Activated T-cell treated with anti-CD3 and anti-CD28 coated beads, Interleukin-2, amount 50 U/mL, for 48 hours (primary cell): ENCODE data around the gene SLC28A3.
"Not testable (repeated sequence)": the region's sequence is repeated elsewhere in the genome, so short reads cannot be mapped to it uniquely, and the experiment has no call there.

Experiments used
- DNase-seq, 2 experiments: peaks; one replicate each; pipeline ENCODE4 v3.0.0-alpha.2; 2020

The SLC28A3 gene, protein sequence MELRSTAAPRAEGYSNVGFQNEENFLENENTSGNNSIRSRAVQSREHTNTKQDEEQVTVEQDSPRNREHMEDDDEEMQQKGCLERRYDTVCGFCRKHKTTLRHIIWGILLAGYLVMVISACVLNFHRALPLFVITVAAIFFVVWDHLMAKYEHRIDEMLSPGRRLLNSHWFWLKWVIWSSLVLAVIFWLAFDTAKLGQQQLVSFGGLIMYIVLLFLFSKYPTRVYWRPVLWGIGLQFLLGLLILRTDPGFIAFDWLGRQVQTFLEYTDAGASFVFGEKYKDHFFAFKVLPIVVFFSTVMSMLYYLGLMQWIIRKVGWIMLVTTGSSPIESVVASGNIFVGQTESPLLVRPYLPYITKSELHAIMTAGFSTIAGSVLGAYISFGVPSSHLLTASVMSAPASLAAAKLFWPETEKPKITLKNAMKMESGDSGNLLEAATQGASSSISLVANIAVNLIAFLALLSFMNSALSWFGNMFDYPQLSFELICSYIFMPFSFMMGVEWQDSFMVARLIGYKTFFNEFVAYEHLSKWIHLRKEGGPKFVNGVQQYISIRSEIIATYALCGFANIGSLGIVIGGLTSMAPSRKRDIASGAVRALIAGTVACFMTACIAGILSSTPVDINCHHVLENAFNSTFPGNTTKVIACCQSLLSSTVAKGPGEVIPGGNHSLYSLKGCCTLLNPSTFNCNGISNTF

DNA sequence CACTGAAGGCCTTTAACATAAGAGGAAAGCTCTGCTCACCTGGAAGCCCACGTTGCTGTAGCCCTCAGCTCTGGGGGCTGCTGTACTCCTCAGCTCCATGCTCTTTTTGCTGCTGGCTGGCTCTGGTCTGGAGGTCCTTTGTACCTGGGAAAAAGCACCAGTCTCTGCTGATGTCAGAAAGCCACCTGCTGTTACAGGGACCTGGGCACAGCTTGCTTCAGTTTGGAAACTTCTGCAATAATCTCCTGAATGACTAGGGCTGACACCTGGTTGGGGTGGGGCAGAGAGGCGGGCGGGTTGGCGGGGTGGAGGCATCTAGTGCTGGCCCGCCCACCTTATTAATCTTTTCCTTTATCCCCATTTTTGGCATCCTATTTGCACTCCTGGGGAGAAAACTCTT, at the start of gene SLC28A3:
SLC28A3 (minus strand) TSS at position 224 of the 400 bp plus-strand sequence; CDS start at position 99, 125 bp downstream.
- no peak for DNase-seq

DNA sequence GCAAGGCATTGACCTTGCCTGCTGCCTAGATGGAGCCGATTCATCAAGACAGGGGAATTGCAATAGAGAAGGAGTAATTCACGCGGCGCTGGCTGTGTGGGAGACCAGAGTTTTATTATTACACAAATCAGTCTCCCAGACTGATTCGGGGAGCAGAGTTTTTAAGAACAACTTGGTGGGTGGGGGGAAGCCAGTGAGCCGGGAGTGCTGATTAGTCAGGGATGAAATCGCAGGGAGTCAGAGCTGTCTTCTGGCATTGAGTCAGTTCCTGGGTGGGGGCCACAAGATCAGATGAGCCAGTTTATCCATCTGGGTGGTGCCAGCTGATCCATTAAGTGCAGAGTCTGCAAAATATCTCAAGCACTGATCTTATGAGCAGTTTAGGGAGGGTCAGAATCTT, 49.7 kb upstream of the SLC28A3 start:
- DNase-seq, result peak; percentile 51 to 58

DNA sequence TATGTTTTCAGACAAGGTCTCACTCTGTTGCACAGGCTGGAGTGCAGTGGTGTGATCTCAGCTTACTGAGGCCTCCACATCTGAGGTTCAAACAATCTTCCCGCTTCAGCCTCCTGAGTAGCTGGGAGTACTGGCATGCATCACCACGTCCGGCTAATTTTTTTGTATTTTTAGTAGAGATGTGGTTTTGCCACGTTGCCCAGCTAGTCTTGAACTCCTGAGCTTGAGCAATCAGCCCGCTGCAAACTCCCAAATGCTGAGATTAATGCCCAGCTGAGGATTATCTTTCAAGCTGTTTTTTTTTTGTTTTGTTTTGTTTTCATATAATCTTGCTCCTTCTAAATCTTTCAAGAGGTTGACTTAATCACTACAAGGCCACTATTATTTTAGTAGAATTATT, 47.3 kb upstream of the SLC28A3 start:
- no peak for DNase-seq

DNA sequence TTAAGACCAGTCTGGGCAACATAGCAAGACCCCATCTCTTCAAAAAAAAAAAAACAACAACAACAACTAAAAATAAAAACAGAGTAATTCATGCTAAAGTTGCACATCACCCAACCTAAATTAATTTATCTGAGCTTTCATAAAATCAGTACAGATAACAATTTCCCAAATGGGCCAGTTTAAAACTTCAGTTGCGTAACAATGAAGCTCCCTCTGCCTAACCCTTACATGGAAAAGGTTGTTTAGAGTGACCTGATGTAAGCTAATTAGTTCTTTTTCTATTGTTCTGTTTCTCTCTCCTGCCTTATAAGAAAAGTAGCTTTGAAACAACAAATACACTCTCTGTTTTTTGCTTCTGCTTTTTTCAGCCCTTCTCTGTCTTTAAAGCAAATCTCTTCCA, 46.2 kb upstream of the SLC28A3 start:
- no peak for DNase-seq

DNA sequence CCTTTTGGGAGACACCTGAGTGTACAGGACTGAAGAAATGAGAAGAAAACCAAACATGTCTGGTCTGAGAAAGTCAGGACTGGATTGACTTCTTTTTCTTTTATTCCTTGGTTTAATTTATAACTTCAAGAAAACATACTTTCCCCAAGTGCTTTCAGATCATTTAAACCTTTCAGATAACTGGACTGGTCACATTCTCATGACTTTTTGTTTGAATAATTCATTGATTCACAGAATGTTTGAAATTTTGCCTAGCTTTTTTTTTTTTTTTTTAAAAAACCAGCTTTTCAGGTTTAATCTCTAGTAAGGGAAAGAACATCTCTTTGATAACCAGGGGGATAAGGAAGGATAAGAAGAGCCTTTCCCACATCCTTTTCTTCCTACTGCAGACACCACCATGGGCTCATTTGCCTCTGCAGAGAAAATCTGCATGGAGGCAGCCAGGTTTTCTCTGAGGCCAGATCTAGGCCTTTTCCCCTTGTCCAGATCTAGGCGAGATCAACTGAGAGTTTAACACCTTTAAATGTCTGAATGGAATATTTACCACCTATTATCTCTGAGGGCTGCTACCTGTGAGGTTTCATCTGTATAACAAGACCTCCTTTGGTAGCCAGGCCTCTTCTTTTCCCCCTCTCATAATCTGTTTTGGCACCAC, 45.0 kb upstream of the SLC28A3 start:
- DNase-seq, result no peak

DNA sequence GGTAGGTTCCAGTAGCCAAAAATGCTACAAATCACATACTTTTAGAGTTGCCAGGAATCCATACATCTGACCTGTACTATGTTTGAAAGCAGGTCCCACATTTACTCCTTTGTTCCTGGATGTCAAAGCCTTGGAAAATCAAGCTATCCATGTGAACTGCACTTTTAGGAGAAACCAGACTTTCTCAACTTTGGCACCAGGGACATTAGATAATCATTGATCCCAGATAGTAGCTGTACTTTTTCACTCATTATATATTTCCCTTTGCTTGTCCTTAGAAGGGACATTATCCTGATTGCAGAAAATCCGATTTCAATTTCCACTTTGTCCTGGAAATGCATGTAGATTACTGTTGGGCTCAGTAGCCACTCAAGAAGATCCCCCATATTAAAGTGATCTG, 44.1 kb upstream of the SLC28A3 start:
- DNase-seq, result no peak

DNA sequence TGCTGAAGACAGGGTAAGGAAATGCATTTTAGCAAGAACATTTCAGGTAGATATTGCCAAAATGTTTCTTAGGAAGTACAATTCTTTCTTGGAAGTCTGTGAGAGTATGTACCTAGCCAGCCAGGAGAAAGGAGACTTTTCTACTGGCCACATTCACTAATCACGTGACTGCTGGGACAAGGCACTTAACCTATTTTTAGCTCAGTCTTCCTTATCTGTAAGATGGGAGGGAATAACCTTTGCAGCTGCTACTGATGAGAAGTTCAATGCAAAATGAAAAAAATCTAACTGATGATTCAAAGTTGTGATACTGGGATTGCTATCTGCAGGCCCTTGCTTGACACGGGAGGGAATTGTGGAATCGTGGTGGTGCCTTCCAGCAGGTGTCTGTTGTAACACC, 42.6 kb upstream of the SLC28A3 start:
- no peak for DNase-seq

DNA sequence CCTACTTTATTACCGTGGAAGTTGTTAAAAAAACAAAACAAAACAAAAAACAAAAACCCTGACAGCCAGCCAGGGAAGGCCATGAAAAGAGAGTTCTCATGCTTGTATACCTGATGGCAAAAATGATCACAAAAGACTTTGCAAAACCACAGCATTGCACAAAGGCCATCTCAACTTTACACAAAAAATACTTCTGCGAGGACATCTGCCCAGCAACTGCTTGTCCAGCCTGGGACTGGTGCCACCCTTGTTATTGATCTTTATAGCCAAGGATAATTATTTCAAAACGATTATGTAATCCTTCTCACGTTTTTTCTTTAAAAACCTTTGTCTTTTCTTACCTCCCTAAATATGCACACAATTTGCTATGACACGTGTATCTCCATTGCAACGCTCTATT, 42.2 kb upstream of the SLC28A3 start:
- no peak for DNase-seq

DNA sequence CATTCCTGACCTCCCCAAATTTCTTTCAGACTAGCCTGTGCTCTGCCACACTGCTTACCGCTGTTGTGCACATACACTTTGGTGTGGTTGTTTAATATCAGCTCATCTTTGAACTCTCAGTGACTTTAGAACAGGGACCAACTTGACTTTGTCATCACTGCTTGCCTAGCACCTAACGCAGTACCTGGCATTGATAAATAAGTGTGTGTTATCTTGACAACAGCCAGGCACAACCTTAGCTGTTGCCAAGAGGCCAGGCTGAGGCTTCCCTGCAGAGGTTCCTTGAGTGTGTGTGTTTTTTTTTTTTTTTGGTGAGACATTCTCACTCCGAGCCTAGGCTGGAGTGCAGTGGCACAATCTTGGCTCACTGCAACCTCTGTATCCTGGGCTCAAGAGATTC, 41.0 kb upstream of the SLC28A3 start:
- no peak for DNase-seq

DNA sequence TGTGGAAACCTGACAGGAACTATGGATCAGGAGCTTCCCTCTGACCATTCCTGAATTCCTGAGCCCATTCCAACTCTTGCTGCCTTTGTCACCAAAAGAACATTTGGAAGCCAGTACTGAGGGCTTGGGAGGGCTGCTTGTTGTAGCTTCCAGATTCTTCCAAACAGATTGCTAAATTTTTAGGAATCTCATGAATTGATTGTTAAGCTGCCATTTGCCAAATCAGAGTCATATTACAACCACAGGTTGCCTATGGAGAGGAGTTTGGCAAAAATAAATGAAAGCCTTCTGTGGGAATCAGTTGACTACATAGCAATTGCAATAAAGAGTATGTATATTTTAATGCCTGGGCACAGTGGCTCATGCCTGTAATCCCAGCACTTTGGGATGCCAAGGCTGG, 39.2 kb upstream of the SLC28A3 start:
- DNase-seq, result no peak

DNA sequence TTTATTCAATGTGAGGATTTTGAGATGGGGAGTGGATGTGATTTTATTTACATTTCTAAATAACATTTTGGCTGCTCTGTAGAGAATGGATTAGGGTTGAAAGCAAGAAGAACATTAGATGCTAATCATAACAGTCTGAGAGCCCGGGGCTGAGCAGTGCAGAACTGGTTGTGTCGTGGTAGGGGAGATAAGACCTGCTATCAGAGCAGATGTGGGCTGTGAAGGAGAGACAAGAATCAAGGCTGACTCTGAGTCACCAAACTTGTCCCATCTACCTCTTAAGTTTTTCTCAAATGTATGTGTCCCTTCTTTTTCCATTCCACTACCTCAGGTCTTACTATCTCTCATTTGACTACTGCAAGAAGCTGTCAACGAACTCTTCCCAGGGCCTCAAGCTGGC, 35.4 kb upstream of the SLC28A3 start:
- no peak for DNase-seq

DNA sequence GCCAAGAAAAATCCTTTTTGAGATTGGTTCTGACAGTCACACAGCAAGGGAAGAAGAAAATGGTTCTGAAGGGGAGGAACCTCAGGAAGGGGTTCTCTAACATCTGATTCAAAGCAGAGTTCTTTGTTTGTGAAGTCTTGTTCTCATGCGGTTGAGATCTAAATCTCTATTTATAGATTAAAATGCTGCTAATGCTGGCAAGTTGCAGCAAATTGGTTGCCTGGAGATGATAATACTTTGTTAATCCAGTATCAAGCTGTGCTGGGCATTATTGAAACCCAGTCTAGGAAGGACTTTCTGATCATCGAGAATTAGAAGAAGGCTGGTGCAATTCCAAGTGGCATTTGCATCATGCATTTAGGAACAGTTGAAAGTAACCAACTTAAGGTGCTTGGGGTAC, 34.0 kb upstream of the SLC28A3 start:
- DNase-seq, result no peak

DNA sequence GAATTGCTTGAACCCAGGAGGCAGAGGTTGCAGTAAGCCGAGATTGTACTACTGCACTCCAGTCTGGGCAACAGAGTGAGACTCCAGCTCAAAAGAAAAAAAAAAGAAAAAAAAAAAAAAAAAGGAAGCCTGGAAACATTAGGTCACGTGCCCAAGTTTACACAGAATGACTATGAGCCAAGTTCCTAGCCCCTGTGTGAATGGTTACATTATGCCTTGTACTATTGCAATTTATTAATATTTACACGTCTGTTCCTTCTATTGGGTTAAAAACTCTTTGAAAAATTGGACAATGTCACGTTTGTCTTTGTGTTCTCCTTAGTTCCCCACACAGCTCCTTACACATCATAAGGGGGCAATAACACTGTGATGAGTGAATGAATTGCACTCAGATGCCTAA, 33.5 kb upstream of the SLC28A3 start:
- no peak for DNase-seq

DNA sequence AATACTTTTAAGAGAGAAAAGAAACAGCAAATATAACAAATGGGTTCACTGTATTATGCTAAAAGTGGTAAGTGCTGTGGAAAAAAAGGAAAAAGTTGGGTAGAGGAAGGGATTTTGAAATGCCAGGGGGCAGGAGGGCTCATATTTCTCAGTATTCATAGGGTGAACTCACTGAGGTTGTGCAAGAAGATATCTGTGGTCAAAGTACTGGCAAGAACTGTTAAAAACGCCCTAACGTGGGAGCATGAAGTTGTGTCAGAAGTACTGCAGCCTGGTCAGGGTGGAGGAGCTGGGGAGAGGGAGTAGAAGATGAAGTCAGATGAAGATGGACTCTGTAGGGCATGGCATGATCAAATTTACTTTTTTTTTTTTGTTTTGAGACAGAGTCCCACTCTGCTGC, 31.2 kb upstream of the SLC28A3 start:
- no peak for DNase-seq

DNA sequence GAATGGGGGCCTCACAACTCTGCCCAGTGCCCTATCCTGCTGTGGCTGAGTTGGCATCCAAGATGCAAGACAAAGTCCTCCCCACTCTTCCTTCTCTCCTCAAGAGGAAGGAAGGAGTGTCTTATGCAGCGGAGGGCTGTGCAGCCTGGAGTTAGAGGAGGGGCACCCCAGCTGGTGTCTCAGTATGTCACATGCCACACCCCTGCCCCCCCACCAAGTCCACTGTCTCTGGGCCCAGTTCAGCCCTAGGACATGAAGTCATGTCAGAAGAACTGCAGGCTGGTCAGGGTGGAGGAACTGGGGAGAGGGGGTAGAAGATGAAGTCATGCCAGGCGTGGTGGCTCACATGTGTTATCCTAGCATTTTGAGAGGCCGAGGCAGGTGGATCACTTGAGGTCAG, 28.0 kb upstream of the SLC28A3 start:
- no peak for DNase-seq

DNA sequence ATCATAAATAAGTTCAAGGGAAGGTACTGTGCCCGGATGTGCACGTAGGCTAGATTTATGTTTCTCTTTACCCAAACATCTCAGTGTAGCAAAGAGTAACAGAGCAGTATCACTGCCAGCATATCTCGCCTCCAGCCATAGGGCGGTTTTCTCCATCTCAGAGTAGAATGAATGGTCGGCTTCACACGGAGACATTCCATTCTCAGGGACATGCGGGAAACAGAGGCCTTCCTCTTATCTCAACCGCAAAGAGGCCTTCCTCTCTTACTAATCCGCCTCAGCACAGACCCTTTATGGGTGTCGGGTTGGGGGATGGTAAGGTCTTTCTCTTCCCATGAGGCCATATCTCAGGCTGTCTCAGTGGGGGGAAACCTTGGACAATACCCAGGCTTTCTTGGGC, 27.2 kb upstream of the SLC28A3 start:
- DNase-seq, result not testable (repeated sequence)

DNA sequence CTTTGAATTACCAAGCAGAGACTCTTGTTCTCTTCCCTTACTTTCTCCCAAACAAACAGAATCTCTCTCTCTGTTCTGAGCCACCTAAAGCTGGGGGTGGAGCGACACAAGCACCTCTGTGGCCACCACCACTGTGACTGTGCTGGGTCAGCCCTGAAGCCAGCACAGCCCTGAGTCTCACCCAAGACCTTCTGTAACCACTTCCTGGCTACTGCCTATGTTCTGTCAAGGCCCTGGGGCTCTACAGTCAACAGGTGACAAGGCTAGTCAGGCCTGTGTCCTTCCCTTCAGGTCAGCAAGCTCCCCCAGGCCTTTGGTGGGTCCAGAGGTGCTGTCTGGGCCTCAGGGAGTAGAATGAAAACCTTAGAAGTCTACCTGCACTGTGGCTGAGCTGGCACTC, 26.1 kb upstream of the SLC28A3 start:
- no peak for DNase-seq

DNA sequence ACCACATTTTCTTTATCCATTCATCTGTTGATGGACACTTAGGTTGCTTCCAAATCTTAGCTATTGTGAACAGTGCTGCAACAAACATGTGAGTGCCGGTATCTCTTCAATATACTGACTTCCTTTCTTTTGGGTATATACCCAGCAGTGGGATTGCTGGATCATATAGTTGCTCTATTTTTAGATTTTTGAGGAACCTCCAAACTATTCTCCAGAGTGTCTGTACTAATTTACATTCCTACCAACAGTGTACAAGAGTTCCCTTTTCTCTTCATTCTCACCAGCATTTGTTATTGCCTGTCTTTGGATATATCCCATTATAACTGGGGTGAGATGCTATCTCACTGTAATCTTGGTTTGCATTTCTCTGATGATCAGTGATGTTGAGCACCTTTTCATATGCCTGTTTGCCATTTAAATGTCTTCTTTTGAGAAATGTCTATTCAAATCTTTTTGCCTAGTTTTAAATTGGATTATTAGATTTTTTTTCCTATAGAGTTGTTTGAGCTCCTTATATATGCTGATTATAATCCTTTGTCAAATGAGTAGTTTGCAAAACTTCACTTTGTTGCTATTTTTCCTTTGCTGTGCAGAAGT, 24.4 kb upstream of the SLC28A3 start:
- not testable (repeated sequence) for DNase-seq

DNA sequence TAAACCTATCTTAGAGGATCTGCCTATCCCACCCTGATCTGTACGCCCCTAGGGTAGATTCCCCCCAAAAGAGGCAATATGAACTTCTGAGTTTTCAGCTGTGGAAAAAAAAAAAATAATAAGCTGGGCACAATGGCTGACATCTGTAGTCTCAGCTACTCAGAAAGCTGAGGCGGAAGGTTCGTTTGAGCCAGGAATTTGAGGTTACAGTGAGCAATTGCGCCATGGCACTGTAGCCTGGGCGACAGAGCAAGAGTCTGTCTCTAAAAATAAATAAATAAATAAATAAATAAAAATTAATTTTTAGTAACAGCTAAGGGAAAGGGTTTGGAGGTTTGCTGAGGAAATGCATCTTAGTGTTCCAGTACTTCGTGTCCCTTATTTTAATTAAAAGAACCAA, 21.1 kb upstream of the SLC28A3 start:
- no peak for DNase-seq

DNA sequence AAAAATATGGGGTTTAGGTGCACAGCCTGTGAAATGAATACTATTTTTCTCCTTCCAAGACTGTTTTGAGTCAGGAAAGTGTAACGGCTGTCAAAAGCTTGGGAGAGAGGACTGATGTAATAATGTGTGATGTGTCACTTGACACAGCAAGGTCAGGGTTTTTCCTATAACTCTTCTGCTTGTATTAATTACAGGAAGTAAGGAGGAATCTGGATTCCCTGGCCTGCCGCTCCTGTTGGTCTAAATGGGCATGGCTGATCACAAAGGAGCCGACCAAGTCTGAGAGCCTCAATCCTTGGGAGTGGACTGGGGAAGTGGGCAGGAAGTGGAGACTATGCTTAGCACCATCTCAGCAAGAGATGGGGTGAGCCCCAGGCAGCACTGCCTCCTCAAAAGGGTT, 16.7 kb upstream of the SLC28A3 start:
- no peak for DNase-seq

DNA sequence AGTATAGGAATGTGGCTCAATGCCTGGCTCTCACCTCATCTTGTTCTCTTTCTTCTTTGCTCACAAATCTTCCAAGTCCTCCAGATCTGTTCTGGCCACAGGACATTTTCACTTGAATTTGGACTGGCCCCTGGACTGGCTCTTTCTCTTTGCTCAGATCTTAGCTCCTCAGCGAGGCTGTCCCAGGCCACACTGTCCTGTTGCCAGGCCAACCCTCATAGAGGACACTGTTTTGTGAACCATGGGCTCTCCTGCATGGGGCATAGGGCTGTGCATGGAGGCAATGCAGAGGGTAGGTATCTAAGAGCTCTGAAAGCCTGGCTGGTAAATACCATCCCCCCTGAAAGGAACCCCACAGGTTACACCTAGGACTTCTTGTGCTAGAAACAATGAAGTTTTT, 13.5 kb upstream of the SLC28A3 start:
- no peak for DNase-seq

DNA sequence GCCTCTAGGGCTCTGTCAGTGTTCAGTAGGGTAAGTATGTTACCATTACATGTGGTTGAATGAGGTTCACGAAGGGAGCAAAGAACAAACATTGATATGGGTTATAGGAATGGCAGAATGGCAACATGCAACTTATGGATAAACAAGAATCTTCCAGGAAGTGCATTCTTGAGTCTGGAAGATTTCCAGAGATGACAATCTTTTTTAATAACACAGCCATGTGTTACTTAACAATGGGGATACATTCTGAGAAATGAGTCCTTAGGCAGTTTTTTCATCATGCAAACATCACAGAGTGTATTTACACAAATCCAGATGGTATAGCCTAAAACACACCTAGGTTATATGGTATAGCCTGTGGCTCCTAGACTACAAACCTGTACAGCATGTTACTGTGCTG, 9.1 kb upstream of the SLC28A3 start:
- no peak for DNase-seq

DNA sequence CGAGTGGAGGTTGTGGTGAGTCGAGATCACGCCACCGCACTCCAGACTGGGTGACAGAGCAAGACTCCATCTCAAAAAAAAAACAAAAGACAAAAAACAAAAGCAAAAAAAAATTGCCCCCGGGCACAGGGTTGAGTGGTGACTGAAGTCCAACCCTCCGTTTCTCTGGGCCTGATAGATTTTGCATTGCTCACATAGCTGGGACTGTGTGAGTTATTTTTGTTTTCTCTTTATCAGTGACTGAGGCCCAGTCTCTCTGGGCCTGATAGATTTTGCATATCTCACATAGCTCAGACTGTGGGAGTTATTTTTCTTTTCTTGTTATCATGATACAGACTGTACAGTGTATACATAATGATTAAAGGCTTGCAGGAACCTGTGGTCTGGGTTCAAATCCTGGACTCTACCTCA, 2.6 kb upstream of the SLC28A3 start:
- no peak for DNase-seq

DNA sequence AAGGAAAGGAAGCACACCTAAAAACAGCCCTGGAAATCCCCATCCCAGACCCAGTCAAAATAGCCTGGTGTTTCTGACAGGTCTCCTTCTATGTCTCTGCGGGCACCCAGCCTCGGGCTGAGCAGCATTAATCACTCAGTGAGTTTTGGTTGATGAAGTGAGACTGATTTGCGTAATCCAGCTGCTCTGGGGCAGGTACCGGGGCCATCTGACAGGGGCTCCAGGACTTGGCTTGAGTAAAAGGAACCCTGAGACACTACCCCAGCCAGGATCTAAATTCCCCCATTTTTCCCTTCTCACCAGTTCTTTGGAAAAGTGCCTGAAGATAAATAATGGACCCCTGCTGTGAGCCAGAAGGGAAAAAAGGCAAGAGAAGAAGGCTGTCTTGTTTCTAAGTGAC, 596 bp downstream of the SLC28A3 start:
- no peak for DNase-seq
